ENCODE results near the gene FADS1. TPM values are rescaled to one million over a fixed set of nuclear protein-coding genes. Genes with fewer than 3 reads are reported as not detected.

The FADS1 gene
- total RNA-seq, 1 experiment from 2014 or later, result 116 TPM

DNA sequence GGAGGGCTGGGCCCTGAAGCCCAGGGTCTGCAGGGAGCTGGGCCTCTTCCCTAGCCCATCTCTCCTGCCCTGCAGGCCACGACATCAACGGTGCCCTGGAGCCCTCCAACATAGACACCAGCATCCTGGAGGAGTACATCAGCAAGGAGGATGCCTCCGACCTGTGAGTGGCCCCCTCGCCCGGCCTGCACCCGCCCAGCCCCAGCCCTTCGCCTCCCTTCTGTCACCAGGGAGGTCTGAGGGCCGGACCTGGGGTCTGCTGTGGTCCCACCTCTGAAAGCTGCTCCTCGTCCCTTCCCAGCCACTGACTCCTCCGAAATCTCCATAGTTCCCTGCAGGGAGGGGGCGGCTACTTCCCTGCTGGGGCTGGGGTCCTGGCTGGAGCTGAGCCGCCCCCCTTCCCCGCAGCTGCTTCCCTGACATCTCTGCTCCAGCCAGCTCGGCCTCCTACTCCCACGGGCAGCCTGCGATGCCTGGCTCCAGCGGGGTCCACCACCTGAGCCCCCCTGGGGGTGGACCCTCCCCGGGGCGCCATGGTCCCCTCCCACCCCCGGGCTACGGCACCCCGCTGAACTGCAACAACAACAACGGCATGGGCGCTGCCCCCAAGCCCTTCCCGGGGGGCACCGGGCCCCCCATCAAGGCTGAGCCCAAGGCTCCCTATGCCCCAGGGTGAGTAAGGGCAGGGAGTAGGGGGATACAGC, 51.1 kb downstream of the FADS1 start:
- Mint-ChIP-seq H3K27me3 (ENCODE audit: insufficient read depth, unreplicated experiment) (no peaks in the 10 kb centered on the region), H3K9me3 (ENCODE audit: unreplicated experiment) (no peaks in the 10 kb centered on the region), H3K4me1 (ENCODE audit: low read depth, unreplicated experiment) (peaks cover 14% of the 10 kb centered on the region), H3K36me3 (ENCODE audit: insufficient read depth, unreplicated experiment) (peaks cover 54% of the 10 kb centered on the region), H3K4me3 (ENCODE audit: unreplicated experiment) (no peak overlapping the region), H3K27ac (ENCODE audit: unreplicated experiment) (peak overlapping the region; percentile 87)
- H3K27me3 ChIP-seq (replicated peaks; ENCODE audit: control insufficient read depth, insufficient read depth, low read length), result no peaks in the 10 kb centered on the region
- H3K4me1 ChIP-seq, result peaks cover 63% of the 10 kb centered on the region
- no peak for DNase-seq
- peaks cover 4% of the 10 kb centered on the region for H3K36me3 ChIP-seq (ENCODE audit: control insufficient read depth, insufficient read depth, low read length)
- intact Hi-C loops (cut with micrococcal nuclease; ENCODE audit: unreplicated experiment), result no loop called here
- TF ChIP-seq, protein P1, sequence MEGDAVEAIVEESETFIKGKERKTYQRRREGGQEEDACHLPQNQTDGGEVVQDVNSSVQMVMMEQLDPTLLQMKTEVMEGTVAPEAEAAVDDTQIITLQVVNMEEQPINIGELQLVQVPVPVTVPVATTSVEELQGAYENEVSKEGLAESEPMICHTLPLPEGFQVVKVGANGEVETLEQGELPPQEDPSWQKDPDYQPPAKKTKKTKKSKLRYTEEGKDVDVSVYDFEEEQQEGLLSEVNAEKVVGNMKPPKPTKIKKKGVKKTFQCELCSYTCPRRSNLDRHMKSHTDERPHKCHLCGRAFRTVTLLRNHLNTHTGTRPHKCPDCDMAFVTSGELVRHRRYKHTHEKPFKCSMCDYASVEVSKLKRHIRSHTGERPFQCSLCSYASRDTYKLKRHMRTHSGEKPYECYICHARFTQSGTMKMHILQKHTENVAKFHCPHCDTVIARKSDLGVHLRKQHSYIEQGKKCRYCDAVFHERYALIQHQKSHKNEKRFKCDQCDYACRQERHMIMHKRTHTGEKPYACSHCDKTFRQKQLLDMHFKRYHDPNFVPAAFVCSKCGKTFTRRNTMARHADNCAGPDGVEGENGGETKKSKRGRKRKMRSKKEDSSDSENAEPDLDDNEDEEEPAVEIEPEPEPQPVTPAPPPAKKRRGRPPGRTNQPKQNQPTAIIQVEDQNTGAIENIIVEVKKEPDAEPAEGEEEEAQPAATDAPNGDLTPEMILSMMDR (IDR thresholded peaks at IDR 0.05; ENCODE audit: insufficient read depth in 1 of 2, low read depth in 1 of 2, low read length in 1 of 2, severe bottlenecking in 1 of 2, unreplicated experiment in 1 of 2), result no peak
- no peaks in the 10 kb centered on the region for H3K9me3 ChIP-seq
- POLR2A ChIA-PET, result no interaction called here
- CTCF ChIA-PET, result interaction anchor here (0.9 to 2.6 kb wide), 3 partner anchors 12 to 99 kb away, joined by 3 to 8 read pairs (median 6); no protein-coding TSS in a partner anchor
- no TSS peak for BruUV-seq (replicated peaks)
- no peak overlapping the region for H3K4me3 ChIP-seq (ENCODE audit: low read depth, low read length)

DNA sequence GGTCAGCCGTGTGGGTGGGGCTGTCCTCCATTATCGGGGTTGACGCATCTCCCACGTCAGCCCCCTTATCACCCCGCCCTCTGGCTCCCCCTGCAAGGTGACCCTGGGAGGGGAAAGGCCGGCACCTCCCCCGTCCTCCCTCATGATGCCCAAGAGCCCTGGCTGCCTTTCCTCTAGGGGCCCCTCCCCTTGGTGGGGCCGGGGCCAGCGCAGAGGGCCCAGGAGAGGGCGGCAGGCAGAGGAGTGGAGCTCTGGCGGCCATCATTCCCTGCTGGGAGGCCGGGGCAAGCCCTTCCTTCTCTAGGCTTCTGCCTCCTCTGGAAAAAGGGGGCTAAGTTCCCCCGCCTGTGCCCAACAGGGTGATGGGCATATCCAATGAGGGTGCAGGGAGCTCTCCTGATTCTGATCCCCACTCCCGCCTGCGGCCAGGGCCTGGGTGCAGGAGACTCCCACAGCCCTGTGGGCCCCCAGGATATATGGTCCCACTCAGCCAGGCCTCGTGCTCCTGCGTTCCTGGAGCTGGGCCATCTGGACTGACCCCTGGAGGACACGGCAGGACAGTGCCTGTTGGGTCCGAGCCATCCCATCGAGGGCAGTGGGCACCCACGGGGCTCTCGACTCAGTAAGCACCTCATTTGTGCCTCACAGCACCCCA, 52.1 kb downstream of the FADS1 start:
- no TSS peak for BruUV-seq (replicated peaks)
- no peaks in the 10 kb centered on the region for H3K27me3 ChIP-seq (replicated peaks; ENCODE audit: control insufficient read depth, insufficient read depth, low read length)
- H3K36me3 Mint-ChIP-seq (ENCODE audit: insufficient read depth, unreplicated experiment), result peaks cover 49% of the 10 kb centered on the region
- H3K4me3 ChIP-seq (ENCODE audit: low read depth, low read length), result no peak overlapping the region
- no peak overlapping the region for H3K4me3 Mint-ChIP-seq (ENCODE audit: unreplicated experiment)
- no peak overlapping the region for H3K27ac Mint-ChIP-seq (ENCODE audit: unreplicated experiment)
- ChIA-PET CTCF (interaction anchor here (1.8 to 2.6 kb wide), 2 partner anchors 11 to 17 kb away, joined by 6 to 8 read pairs; no protein-coding TSS in a partner anchor), POLR2A (no interaction called here)
- peaks cover 54% of the 10 kb centered on the region for H3K4me1 ChIP-seq
- peaks cover 4% of the 10 kb centered on the region for H3K36me3 ChIP-seq (ENCODE audit: control insufficient read depth, insufficient read depth, low read length)
- no peaks in the 10 kb centered on the region for H3K27me3 Mint-ChIP-seq (ENCODE audit: insufficient read depth, unreplicated experiment)
- DNase-seq, result no peak
- no peaks in the 10 kb centered on the region for H3K9me3 ChIP-seq
- no peaks in the 10 kb centered on the region for H3K9me3 Mint-ChIP-seq (ENCODE audit: unreplicated experiment)
- TF ChIP-seq, protein P1 (IDR thresholded peaks at IDR 0.05; ENCODE audit: insufficient read depth in 1 of 2, low read depth in 1 of 2, low read length in 1 of 2, severe bottlenecking in 1 of 2, unreplicated experiment in 1 of 2), result no peak
- intact Hi-C loops (cut with micrococcal nuclease; ENCODE audit: unreplicated experiment), result no loop called here
- peaks cover 14% of the 10 kb centered on the region for H3K4me1 Mint-ChIP-seq (ENCODE audit: low read depth, unreplicated experiment)

DNA sequence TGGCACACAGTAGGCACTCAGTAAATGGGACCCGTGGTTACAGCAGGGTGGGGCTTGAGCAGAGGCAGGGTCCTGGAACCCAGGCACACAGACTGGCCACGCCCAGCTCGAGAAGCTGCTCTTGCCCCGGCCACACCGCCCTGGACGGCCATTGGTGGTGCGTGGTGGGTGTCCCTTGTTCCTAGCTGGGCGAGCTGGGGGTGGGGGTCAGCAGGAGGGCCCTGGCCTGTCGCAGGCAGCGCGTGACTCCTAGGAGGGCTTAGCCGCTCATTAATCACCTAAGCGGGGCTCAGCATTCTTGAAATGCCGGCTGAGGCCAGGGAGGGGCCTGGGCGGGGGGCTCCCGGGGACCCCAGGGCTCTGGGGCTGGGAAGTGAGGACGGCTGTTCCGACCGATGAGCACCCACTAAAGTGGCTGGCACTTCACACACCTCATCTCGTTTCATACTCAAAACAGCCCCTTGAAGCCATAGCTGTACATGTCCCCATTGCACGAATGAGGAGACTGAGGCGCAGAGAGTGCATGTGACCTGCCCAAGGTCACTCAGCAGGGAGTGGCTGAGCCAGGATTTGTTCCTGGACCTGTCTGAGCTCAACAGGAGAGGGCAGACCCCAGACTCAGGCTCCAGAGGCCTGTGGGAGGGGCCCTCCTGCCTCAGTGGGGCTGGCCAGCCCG, 52.7 kb downstream of the FADS1 start:
- CTCF ChIA-PET, result interaction anchor here (1.8 to 2.6 kb wide), 2 partner anchors 10 to 16 kb away, joined by 6 to 8 read pairs; no protein-coding TSS in a partner anchor
- no peak overlapping the region for H3K4me3 Mint-ChIP-seq (ENCODE audit: unreplicated experiment)

More for the DNA sequence above, 52.7 kb downstream of the FADS1 start:
- Mint-ChIP-seq H3K9me3 (ENCODE audit: unreplicated experiment) (no peaks in the 10 kb centered on the region), H3K27me3 (ENCODE audit: insufficient read depth, unreplicated experiment) (no peaks in the 10 kb centered on the region), H3K4me1 (ENCODE audit: low read depth, unreplicated experiment) (peaks cover 14% of the 10 kb centered on the region), H3K27ac (ENCODE audit: unreplicated experiment) (no peak overlapping the region), H3K36me3 (ENCODE audit: insufficient read depth, unreplicated experiment) (peaks cover 51% of the 10 kb centered on the region)
- no peak overlapping the region for H3K4me3 ChIP-seq (ENCODE audit: low read depth, low read length)
- no peaks in the 10 kb centered on the region for H3K9me3 ChIP-seq
- POLR2A ChIA-PET, result no interaction called here
- DNase-seq, result no peak
- TF ChIP-seq, protein P1 (IDR thresholded peaks at IDR 0.05; ENCODE audit: insufficient read depth in 1 of 2, low read depth in 1 of 2, low read length in 1 of 2, severe bottlenecking in 1 of 2, unreplicated experiment in 1 of 2), result no peak
- no peaks in the 10 kb centered on the region for H3K27me3 ChIP-seq (replicated peaks; ENCODE audit: control insufficient read depth, insufficient read depth, low read length)
- H3K36me3 ChIP-seq (ENCODE audit: control insufficient read depth, insufficient read depth, low read length), result peaks cover 4% of the 10 kb centered on the region
- intact Hi-C loops (cut with micrococcal nuclease; ENCODE audit: unreplicated experiment), result no loop called here
- BruUV-seq (replicated peaks), result no TSS peak
- H3K4me1 ChIP-seq, result peaks cover 52% of the 10 kb centered on the region

All from Caco-2 (cell line).